NB4 (cell line): ENCODE data around the gene KLHL21.

Experiments
- MAX ChIP-seq: IDR thresholded peaks from 2 replicates; pipeline ENCODE4 v1.6.1; 2011; ENCODE audit warnings: low read depth, low read length
- POLR2A ChIP-seq: IDR thresholded peaks from 2 replicates; pipeline ENCODE4 v1.6.1; 2011; ENCODE audit warnings: mild to moderate bottlenecking; ENCODE audit not compliant: insufficient read length; ENCODE audit errors: extremely low read depth
- TF ChIP-seq, protein P1 (sequence below): IDR thresholded peaks from one replicate; pipeline ENCODE4 v1.5.1; 2012; ENCODE audit warnings: low read depth, low read length

- TF ChIP-seq MAX (no peak), POLR2A (no peak)
- TF ChIP-seq, protein P1, sequence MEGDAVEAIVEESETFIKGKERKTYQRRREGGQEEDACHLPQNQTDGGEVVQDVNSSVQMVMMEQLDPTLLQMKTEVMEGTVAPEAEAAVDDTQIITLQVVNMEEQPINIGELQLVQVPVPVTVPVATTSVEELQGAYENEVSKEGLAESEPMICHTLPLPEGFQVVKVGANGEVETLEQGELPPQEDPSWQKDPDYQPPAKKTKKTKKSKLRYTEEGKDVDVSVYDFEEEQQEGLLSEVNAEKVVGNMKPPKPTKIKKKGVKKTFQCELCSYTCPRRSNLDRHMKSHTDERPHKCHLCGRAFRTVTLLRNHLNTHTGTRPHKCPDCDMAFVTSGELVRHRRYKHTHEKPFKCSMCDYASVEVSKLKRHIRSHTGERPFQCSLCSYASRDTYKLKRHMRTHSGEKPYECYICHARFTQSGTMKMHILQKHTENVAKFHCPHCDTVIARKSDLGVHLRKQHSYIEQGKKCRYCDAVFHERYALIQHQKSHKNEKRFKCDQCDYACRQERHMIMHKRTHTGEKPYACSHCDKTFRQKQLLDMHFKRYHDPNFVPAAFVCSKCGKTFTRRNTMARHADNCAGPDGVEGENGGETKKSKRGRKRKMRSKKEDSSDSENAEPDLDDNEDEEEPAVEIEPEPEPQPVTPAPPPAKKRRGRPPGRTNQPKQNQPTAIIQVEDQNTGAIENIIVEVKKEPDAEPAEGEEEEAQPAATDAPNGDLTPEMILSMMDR = no peak
Observed at GRCh38 chr1:6651909-6652308, 49.2 kb upstream of the KLHL21 start.
